ENCODE data around the gene TNFRSF25. TPM values are rescaled to one million over a fixed set of nuclear protein-coding genes. Genes with fewer than 3 reads are reported as not detected.
A peak's percentile ranks its signal among the peaks of the same experiment; 100 is the strongest.

Gene TNFRSF25
- total RNA-seq = 1 to 10 TPM; 1.0 to 4.2 (median 2.7) TPM

- ATAC-seq (no peak), DNase-seq (no peak)
- in situ Hi-C loops (cut with MboI; ENCODE audit: low sequenced_read_pairs in 4 of 4) (no loop called here), intact Hi-C loops (cut with DNase I; ENCODE audit: low total_unique reads) (no loop called here)
- peaks cover 9 to 10% (median 9%) of the 10 kb centered on the region in 3 donors for H3K27me3 ChIP-seq
- H3K4me1 ChIP-seq = no peaks in the 10 kb centered on the region
- TF ChIP-seq POLR2A (IDR thresholded peaks at IDR 0.05) (no peak), CTCF (IDR thresholded peaks at IDR 0.05 in 4 of 5, conservative IDR thresholded peaks at IDR 0.05 in 1 of 5) (no peak)
- no peaks in the 10 kb centered on the region for H3K9me3 ChIP-seq
- no peak within 1 kb of the TSS for H3K27ac ChIP-seq
- no peak within 1 kb of the TSS for H3K4me3 ChIP-seq
- H3K36me3 ChIP-seq = no peaks in the 10 kb centered on the region
These were observed at the start of gene TNFRSF25 for GRCh38 chr1:6466023-6466422. TNFRSF25 (minus strand) TSS chr1:6466173; CDS start chr1:6466107, 66 bp downstream.

GRCh38 chr1:6515771-6516170 is 49.8 kb upstream of the TNFRSF25 start:
- no peaks in the 10 kb centered on the region for H3K9me3 ChIP-seq
- no peak overlapping the region for H3K4me3 ChIP-seq
- H3K4me1 ChIP-seq = peaks cover 6 to 10% of the 10 kb centered on the region in 2 donors
- no peaks in the 10 kb centered on the region for H3K36me3 ChIP-seq
- no peak for TF ChIP-seq CTCF (IDR thresholded peaks at IDR 0.05 in 4 of 5, conservative IDR thresholded peaks at IDR 0.05 in 1 of 5)
- no peak for TF ChIP-seq POLR2A (IDR thresholded peaks at IDR 0.05)
- ATAC-seq (no peak), DNase-seq (no peak)
- intact Hi-C loops (cut with DNase I; ENCODE audit: low total_unique reads) = no loop called here
- no peaks in the 10 kb centered on the region for H3K27me3 ChIP-seq
- in situ Hi-C loops (cut with MboI; ENCODE audit: low sequenced_read_pairs in 4 of 4) = no loop called here
- no peak overlapping the region for H3K27ac ChIP-seq

- DNase-seq (peak; percentile 23 to 39), ATAC-seq (peak; percentile 65 to 71)
- H3K27me3 ChIP-seq = no peaks in the 10 kb centered on the region
- H3K36me3 ChIP-seq = no peaks in the 10 kb centered on the region
- no peak overlapping the region for H3K4me3 ChIP-seq
- in situ Hi-C loops (cut with MboI; ENCODE audit: low sequenced_read_pairs in 4 of 4) = no loop called here
- no peaks in the 10 kb centered on the region for H3K9me3 ChIP-seq
- H3K27ac ChIP-seq = peak overlapping the region in 2 of 4 donors; percentile 29 to 50
- TF ChIP-seq POLR2A (IDR thresholded peaks at IDR 0.05) = no peak
- TF ChIP-seq CTCF (IDR thresholded peaks at IDR 0.05 in 4 of 5, conservative IDR thresholded peaks at IDR 0.05 in 1 of 5) = no peak
- peaks cover 0 to 6% of the 10 kb centered on the region in 2 donors for H3K4me1 ChIP-seq
- intact Hi-C loops (cut with DNase I; ENCODE audit: low total_unique reads) = no loop called here
These were observed 47.4 kb upstream of the TNFRSF25 start for GRCh38 chr1:6513320-6513801.

GRCh38 chr1:6512908-6513280 is 46.9 kb upstream of the TNFRSF25 start:
- H3K36me3 ChIP-seq = no peaks in the 10 kb centered on the region
- ATAC-seq (no peak), DNase-seq (no peak)
- H3K4me1 ChIP-seq = peaks cover 0 to 6% of the 10 kb centered on the region in 2 donors
- in situ Hi-C loops (cut with MboI; ENCODE audit: low sequenced_read_pairs in 4 of 4) (no loop called here), intact Hi-C loops (cut with DNase I; ENCODE audit: low total_unique reads) (no loop called here)
- H3K9me3 ChIP-seq = no peaks in the 10 kb centered on the region
- H3K4me3 ChIP-seq = no peak overlapping the region
- no peaks in the 10 kb centered on the region for H3K27me3 ChIP-seq
- TF ChIP-seq CTCF (IDR thresholded peaks at IDR 0.05 in 4 of 5, conservative IDR thresholded peaks at IDR 0.05 in 1 of 5) (no peak), POLR2A (IDR thresholded peaks at IDR 0.05) (no peak)
- H3K27ac ChIP-seq = peak overlapping the region in 2 of 4 donors; percentile 29 to 50

Measured in gastrocnemius medialis (tissue), 4 donors.